C1 segment of cervical spinal cord (tissue), 14 donors: ENCODE measurements around the gene CDC14A.

Experiments
- DNase-seq, 14 donors: peaks; one replicate each; lab custom pipeline; 2025; lab: John Stamatoyannopoulos, UW

Gene CDC14A

GRCh38 chr1:100485855-100486258 is 133.6 kb downstream of the CDC14A start:
- no peak for DNase-seq

GRCh38 chr1:100494393-100495084 is 142.2 kb downstream of the CDC14A start:
- no peak for DNase-seq

- no peak for DNase-seq
Measured at GRCh38 chr1:100496896-100497295, 144.6 kb downstream of the CDC14A start.

- no peak for DNase-seq
Measured at GRCh38 chr1:100497796-100498195, 145.5 kb downstream of the CDC14A start.

GRCh38 chr1:100499194-100499811 is 147.0 kb downstream of the CDC14A start:
- no peak for DNase-seq

GRCh38 chr1:100502052-100502792 is 149.9 kb downstream of the CDC14A start:
- no peak for DNase-seq

- DNase-seq = no peak
Measured at GRCh38 chr1:100506217-100506616, 153.9 kb downstream of the CDC14A start.

GRCh38 chr1:100510451-100510850 is 158.1 kb downstream of the CDC14A start:
- DNase-seq = peak in 1 of 14 donors; percentile 3

GRCh38 chr1:100511058-100511457 is 158.8 kb downstream of the CDC14A start:
- DNase-seq = no peak

- DNase-seq = no peak
Measured at GRCh38 chr1:100511773-100512172, 159.5 kb downstream of the CDC14A start.

GRCh38 chr1:100512803-100513352 is 160.6 kb downstream of the CDC14A start:
- no peak for DNase-seq

- DNase-seq = no peak
Measured at GRCh38 chr1:100516857-100517256, 164.6 kb downstream of the CDC14A start.

- DNase-seq = no peak
Measured at GRCh38 chr1:100517515-100517914, 165.2 kb downstream of the CDC14A start.

GRCh38 chr1:100518023-100518422 is 165.7 kb downstream of the CDC14A start:
- no peak for DNase-seq

GRCh38 chr1:100523038-100523652 is 170.8 kb downstream of the CDC14A start:
- no peak for DNase-seq

GRCh38 chr1:100524355-100524754 is 172.0 kb downstream of the CDC14A start:
- no peak for DNase-seq

GRCh38 chr1:100526894-100527293 is 174.6 kb downstream of the CDC14A start:
- DNase-seq = no peak

- no peak for DNase-seq
Measured at GRCh38 chr1:100528871-100529270, 176.6 kb downstream of the CDC14A start.

GRCh38 chr1:100530141-100530540 is 177.8 kb downstream of the CDC14A start:
- DNase-seq = no peak

- no peak for DNase-seq
Measured at GRCh38 chr1:100530880-100531487, 178.7 kb downstream of the CDC14A start.

GRCh38 chr1:100532645-100533044 is 180.3 kb downstream of the CDC14A start:
- no peak for DNase-seq

- DNase-seq = no peak
Measured at GRCh38 chr1:100535264-100535663, 183.0 kb downstream of the CDC14A start.
